ENCODE results near the gene SERPINA1. TPM values are rescaled to one million over a fixed set of nuclear protein-coding genes. Genes with fewer than 3 reads are reported as not detected.
A peak's percentile ranks its signal among the peaks of the same experiment; 100 is the strongest.

The SERPINA1 gene
- total and polyA plus RNA-seq, 2 of the 13 experiments (the other 11 are each of a cell fraction or from before 2014, with no cell fraction given) = 3,266 to 11,015 TPM

GRCh38 chr14:94342334-94342934 lies 46.0 kb downstream of the SERPINA1 start (continued):
- TF ChIP-seq PAXIP1 (CRISPR knock-in tag; conservative IDR thresholded peaks at IDR 0.05) = no peak
- no peak for TF ChIP-seq AHDC1 (CRISPR knock-in tag; IDR thresholded peaks at IDR 0.05; ENCODE audit: borderline replicate concordance)
- peak; percentile 90 for TF ChIP-seq FOSL2 (CRISPR knock-in tag; IDR thresholded peaks at IDR 0.05)
- TF ChIP-seq ZNF451 (CRISPR knock-in tag; IDR thresholded peaks at IDR 0.05) = no peak
- no peak for TF ChIP-seq PAF1 (CRISPR knock-in tag; IDR thresholded peaks at IDR 0.05)
- no peak for TF ChIP-seq FOXP4 (CRISPR knock-in tag; IDR thresholded peaks at IDR 0.05)
- TF ChIP-seq ZNF672 (CRISPR knock-in tag; IDR thresholded peaks at IDR 0.05) = no peak
- peak; percentile 52; the same call in 1 of the 2 replicates for TF ChIP-seq TFAP4 (IDR thresholded peaks at IDR 0.05; ENCODE audit: borderline replicate concordance, low read depth)
- no peak for TF ChIP-seq RARA (CRISPR knock-in tag; IDR thresholded peaks at IDR 0.05)
- TF ChIP-seq KLF11 (CRISPR knock-in tag; IDR thresholded peaks at IDR 0.05) = no peak
- TF ChIP-seq ZNF746 (CRISPR knock-in tag; IDR thresholded peaks at IDR 0.05) = no peak
- no peak for TF ChIP-seq ZNF777 (CRISPR knock-in tag; IDR thresholded peaks at IDR 0.05)
- TF ChIP-seq ZZZ3 (CRISPR knock-in tag; IDR thresholded peaks at IDR 0.05; ENCODE audit: borderline replicate concordance) = no peak
- TF ChIP-seq ZNF124 (CRISPR knock-in tag; IDR thresholded peaks at IDR 0.05) = no peak
- TF ChIP-seq TMF1 (CRISPR knock-in tag; IDR thresholded peaks at IDR 0.05; ENCODE audit: low read depth) = no peak
- TF ChIP-seq ZBTB46 (CRISPR knock-in tag; IDR thresholded peaks at IDR 0.05; ENCODE audit: borderline replicate concordance) = no peak
